ENCODE data around the gene CPAMD8.

The CPAMD8 gene

GRCh38 chr19:16851031-16851712 lies 175.4 kb downstream of the CPAMD8 start:
- no peak for DNase-seq (ENCODE audit: extremely low read depth in 1 of 2, low read depth in 1 of 2)

- no peak for DNase-seq (ENCODE audit: extremely low read depth in 1 of 2, low read depth in 1 of 2)
Observed at GRCh38 chr19:16850133-16850532, 176.5 kb downstream of the CPAMD8 start.

- DNase-seq (ENCODE audit: extremely low read depth in 1 of 2, low read depth in 1 of 2), result no peak
Observed at GRCh38 chr19:16849168-16849567, 177.4 kb downstream of the CPAMD8 start.

GRCh38 chr19:16847430-16847829 lies 179.2 kb downstream of the CPAMD8 start:
- no peak for DNase-seq (ENCODE audit: extremely low read depth in 1 of 2, low read depth in 1 of 2)

- no peak for DNase-seq (ENCODE audit: extremely low read depth in 1 of 2, low read depth in 1 of 2)
Observed at GRCh38 chr19:16846901-16847300, 179.7 kb downstream of the CPAMD8 start.
